Trophoblast cell (in vitro differentiated cells and primary cell): ENCODE results near the gene IDE.
"Not testable (repeated sequence)": the region's sequence is repeated elsewhere in the genome, so short reads cannot be mapped to it uniquely, and the experiment has no call there.

Experiments used
- DNase-seq, 2 donors: peaks; one replicate each; pipeline ENCODE4 v3.0.0-alpha.2; 2016
- H2AFZ ChIP-seq: 2 replicates; pipeline ENCODE4 v1.6.1; 2013; ENCODE audit warnings: low read length, moderate library complexity, mild to moderate bottlenecking; ENCODE audit not compliant: insufficient read depth, poor library complexity
- H2AK5ac ChIP-seq: 2 replicates; pipeline ENCODE4 v1.6.1; 2013; ENCODE audit warnings: mild to moderate bottlenecking, low read length
- H2BK120ac ChIP-seq: 2 replicates; pipeline ENCODE4 v1.6.1; 2013; ENCODE audit warnings: low read length, mild to moderate bottlenecking, moderate library complexity; ENCODE audit not compliant: insufficient read depth, poor library complexity
- H2BK12ac ChIP-seq: 2 replicates; pipeline ENCODE4 v1.6.1; 2013; ENCODE audit warnings: mild to moderate bottlenecking, low read length, moderate library complexity
- H2BK5ac ChIP-seq: 2 replicates; pipeline ENCODE4 v1.6.1; 2013; ENCODE audit warnings: low read length, low read depth, moderate library complexity, mild to moderate bottlenecking; ENCODE audit not compliant: poor library complexity
- H3K14ac ChIP-seq: 2 replicates; pipeline ENCODE4 v1.6.1; 2013; ENCODE audit warnings: mild to moderate bottlenecking, low read length
- H3K18ac ChIP-seq: 2 replicates; pipeline ENCODE4 v1.6.1; 2013; ENCODE audit warnings: mild to moderate bottlenecking, low read length
- H3K23ac ChIP-seq: 2 replicates; pipeline ENCODE4 v1.6.1; 2013; ENCODE audit warnings: low read length
- H3K27ac ChIP-seq: 2 replicates; pipeline ENCODE4 v1.5.1; 2013; ENCODE audit warnings: low read depth, mild to moderate bottlenecking, inconsistent platforms, low read length, moderate library complexity
- H3K27me3 ChIP-seq: 2 replicates; pipeline ENCODE4 v1.6.1; 2013; ENCODE audit warnings: inconsistent platforms, mild to moderate bottlenecking, low read length, moderate library complexity; ENCODE audit not compliant: insufficient read depth
- H3K36me3 ChIP-seq, 2 experiments: 1 replicate in 1 of 2; 2 replicates in 1 of 2; pipeline ENCODE4 v1.6.1; 2013; ENCODE audit warnings: low read length in 2 of 2, mild to moderate bottlenecking in 2 of 2, moderate library complexity in 1 of 2; ENCODE audit not compliant: insufficient read depth in 2 of 2, control insufficient read depth in 1 of 2
- H3K4ac ChIP-seq: 2 replicates; pipeline ENCODE4 v1.6.1; 2013; ENCODE audit warnings: low read depth, mild to moderate bottlenecking, low read length, moderate library complexity
- H3K4me1 ChIP-seq, 2 experiments: 1 replicate in 1 of 2; 2 replicates in 1 of 2; pipeline ENCODE4 v1.6.1; 2013; ENCODE audit warnings: low read length in 2 of 2, mild to moderate bottlenecking in 2 of 2, moderate library complexity in 1 of 2; ENCODE audit not compliant: insufficient read depth in 2 of 2, control insufficient read depth in 1 of 2
- H3K4me2 ChIP-seq: 2 replicates; pipeline ENCODE4 v1.6.1; 2013; ENCODE audit warnings: inconsistent platforms, mild to moderate bottlenecking, low read length, moderate library complexity
- H3K4me3 ChIP-seq: 2 replicates; pipeline ENCODE4 v1.5.1; 2013; ENCODE audit warnings: mild to moderate bottlenecking, low read depth, low read length, inconsistent platforms
- H3K79me1 ChIP-seq: one replicate; pipeline ENCODE4 v1.6.1; 2013; ENCODE audit warnings: low read length
- H3K79me2 ChIP-seq: 2 replicates; pipeline ENCODE4 v1.6.1; 2013; ENCODE audit warnings: low read length, mild to moderate bottlenecking; ENCODE audit not compliant: control insufficient read depth, insufficient read depth, poor library complexity
- H3K9ac ChIP-seq: 2 replicates; pipeline ENCODE4 v1.6.1; 2013; ENCODE audit warnings: mild to moderate bottlenecking, low read length
- H3K9me3 ChIP-seq: 2 replicates; pipeline ENCODE4 v1.6.1; 2013; ENCODE audit warnings: low read depth, mild to moderate bottlenecking, control low read depth, inconsistent platforms, low read length; ENCODE audit not compliant: insufficient read depth
- H4K12ac ChIP-seq: 2 replicates; pipeline ENCODE4 v1.6.1; 2013; ENCODE audit warnings: low read depth, mild to moderate bottlenecking, low read length, moderate library complexity
- H4K8ac ChIP-seq: 2 replicates; pipeline ENCODE4 v1.6.1; 2013; ENCODE audit warnings: low read depth, mild to moderate bottlenecking, low read length, moderate library complexity
- H4K91ac ChIP-seq: one replicate; pipeline ENCODE4 v1.6.1; 2013; ENCODE audit warnings: low read depth, mild to moderate bottlenecking, low read length, moderate library complexity
- WGBS: extraction: QIAGEN DNeasy Blood & Tissue Kit; methylation state at CpG from one replicate; pipeline ENCODE4 v1.1.7; 2013; ENCODE audit warnings: missing lambda C conversion rate; ENCODE audit not compliant: insufficient read length, insufficient coverage; ENCODE audit errors: extremely low coverage; 5-methylcytosine and 5-hydroxymethylcytosine counted together

IDE gene

DNA sequence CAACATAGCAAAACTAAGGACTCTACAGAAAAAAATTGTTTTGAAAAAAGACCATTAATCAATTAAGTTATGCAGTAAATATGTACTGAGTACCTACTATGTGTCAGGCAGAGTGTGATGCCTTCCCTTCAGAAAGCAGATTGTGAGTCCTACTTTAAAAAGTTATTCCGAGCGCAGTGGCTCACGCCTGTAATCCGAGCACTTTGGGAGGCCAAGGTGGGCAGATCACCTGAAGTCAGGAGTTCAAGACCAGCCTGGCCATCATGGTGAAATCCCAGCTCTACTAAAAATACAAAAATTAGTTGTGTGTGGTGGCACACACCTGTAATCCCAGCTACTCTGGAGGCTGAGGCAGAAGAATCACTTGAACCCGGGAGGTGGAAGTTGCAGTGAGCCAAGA is 4.2 kb downstream of the IDE start:
- H3K9me3 ChIP-seq, H3K27me3 ChIP-seq, H2AFZ ChIP-seq, H3K27ac ChIP-seq, H3K36me3 ChIP-seq, H3K9ac ChIP-seq, H2BK12ac ChIP-seq, H3K23ac ChIP-seq, H3K18ac ChIP-seq, H4K8ac ChIP-seq, H3K14ac ChIP-seq, H2BK5ac ChIP-seq, H2BK120ac ChIP-seq, H3K4me2 ChIP-seq, DNase-seq, H4K12ac ChIP-seq, H3K4me1 ChIP-seq, H2AK5ac ChIP-seq, H3K4me3 ChIP-seq, H4K91ac ChIP-seq, H3K4ac ChIP-seq: not testable (repeated sequence)
- peaks cover 13% of the 10 kb centered on the region for H3K79me1 ChIP-seq
- peaks cover 17% of the 10 kb centered on the region for H3K79me2 ChIP-seq
- WGBS = no CpG with 5 or more reads among the region's 5 CpGs

DNA sequence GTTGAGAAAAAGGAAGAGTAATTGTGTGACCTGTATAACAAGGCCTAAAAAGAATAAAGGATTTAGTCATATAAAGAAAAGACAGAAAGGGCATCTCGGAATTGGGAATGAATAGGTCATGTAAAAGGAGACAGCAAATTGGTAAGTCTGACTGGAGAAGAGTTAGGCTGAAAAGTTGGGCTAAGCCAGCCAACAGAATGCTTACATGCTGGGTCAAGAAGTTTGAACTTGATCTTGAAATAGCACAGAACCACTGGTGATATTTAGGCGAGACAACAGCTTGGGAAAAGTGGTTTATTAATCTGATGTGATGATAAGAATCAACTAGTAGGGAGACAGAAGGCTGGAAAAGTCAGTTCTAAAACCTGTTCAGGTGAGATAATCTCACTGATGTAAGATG is 4.8 kb downstream of the IDE start:
- Histone ChIP-seq H2BK5ac (no peak overlapping the region), H3K23ac (no peak overlapping the region), H2AK5ac (no peak overlapping the region), H2BK12ac (no peak overlapping the region), H4K91ac (no peak overlapping the region), H4K12ac (no peak overlapping the region), H3K27me3 (no peaks in the 10 kb centered on the region), H3K14ac (no peak overlapping the region), H3K18ac (no peak overlapping the region), H3K4me2 (no peak overlapping the region), H2BK120ac (no peak overlapping the region), H3K9ac (no peak overlapping the region), H3K9me3 (no peaks in the 10 kb centered on the region), H3K79me2 (peaks cover 15% of the 10 kb centered on the region), H3K4ac (no peak overlapping the region), H3K27ac (no peak overlapping the region), H3K4me1 (peaks cover 0 to 8% of the 10 kb centered on the region in 2 experiments), H4K8ac (no peak overlapping the region), H3K79me1 (peaks cover 10% of the 10 kb centered on the region), H3K4me3 (no peak overlapping the region), H2AFZ (no peak overlapping the region), H3K36me3 (peaks cover 0 to 3% of the 10 kb centered on the region in 2 experiments)
- DNase-seq = peak in 1 of 2 donors; percentile 72
- WGBS = no CpG with 5 or more reads among the region's 2 CpGs

DNA sequence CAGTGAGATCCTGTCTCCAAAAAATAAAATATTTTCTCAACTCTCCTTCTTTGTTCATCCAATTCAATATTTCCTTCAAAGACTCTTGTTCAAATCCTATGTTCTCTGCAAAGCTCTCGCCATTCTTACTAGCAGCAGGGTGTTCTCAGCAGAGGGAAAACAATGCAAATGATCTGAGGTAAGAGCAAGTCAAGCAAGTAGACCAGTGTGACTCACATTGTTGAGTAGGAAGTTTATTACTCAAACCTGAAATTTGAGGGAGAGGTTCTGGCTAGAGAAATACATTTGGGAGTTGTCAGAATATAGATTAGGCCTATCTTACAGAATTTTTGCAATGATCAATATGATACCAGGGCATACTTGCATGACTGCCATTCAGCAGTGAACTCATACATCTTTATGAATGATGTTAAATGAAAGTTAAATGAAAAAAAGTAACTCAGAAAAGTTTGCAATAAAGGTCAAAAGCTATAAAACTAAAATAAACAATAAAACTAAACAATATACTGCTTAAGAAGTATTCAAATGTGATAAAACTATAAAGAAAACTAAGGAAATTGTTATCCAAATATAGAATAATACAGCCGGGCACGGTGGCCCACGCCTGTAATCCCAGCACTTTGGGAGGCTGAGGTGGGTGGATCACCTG is 5.8 kb downstream of the IDE start:
- Histone ChIP-seq H2BK12ac (no peak overlapping the region), H2BK5ac (no peak overlapping the region), H4K8ac (no peak overlapping the region), H3K23ac (no peak overlapping the region), H3K36me3 (peaks cover 2 to 3% of the 10 kb centered on the region in 2 experiments), H3K27me3 (no peaks in the 10 kb centered on the region), H3K4me3 (no peak overlapping the region), H4K91ac (no peak overlapping the region), H3K4ac (no peak overlapping the region), H3K27ac (no peak overlapping the region), H3K79me2 (peaks cover 7% of the 10 kb centered on the region), H3K14ac (no peak overlapping the region), H3K4me2 (no peak overlapping the region), H3K9me3 (no peaks in the 10 kb centered on the region), H3K79me1 (no peaks in the 10 kb centered on the region), H3K9ac (no peak overlapping the region), H2AK5ac (no peak overlapping the region), H2AFZ (no peak overlapping the region), H3K18ac (no peak overlapping the region), H2BK120ac (no peak overlapping the region), H4K12ac (no peak overlapping the region), H3K4me1 (peaks cover 0 to 8% of the 10 kb centered on the region in 2 experiments)
- peak in 1 of 2 donors; percentile 58 for DNase-seq
- WGBS = no CpG with 5 or more reads among the region's 4 CpGs

DNA sequence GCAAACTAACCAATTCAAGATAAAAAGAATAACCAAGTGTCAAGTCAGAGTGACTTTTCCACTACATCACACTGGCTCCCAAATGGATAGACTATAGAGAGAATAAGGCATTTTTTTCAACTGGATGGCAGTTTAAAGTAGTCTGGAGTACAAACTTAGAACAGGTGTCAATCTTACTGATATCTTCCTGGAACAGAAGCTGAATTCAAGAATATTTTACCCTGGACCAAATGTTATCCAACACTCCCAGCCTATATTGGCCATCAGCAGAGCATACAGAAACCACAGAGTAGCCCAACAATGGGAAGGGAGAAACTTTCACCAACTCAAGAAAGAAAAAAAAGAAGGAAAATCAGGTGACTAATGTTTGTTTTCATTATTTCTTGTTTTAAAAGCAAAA is 11.5 kb downstream of the IDE start:
- H2BK5ac ChIP-seq = no peak overlapping the region
- H3K18ac ChIP-seq = no peak overlapping the region
- no peak overlapping the region for H3K27ac ChIP-seq
- no peak for DNase-seq
- no peak overlapping the region for H2BK120ac ChIP-seq
- no peak overlapping the region for H2AFZ ChIP-seq
- no peak overlapping the region for H4K12ac ChIP-seq
- H2BK12ac ChIP-seq = no peak overlapping the region
- no peaks in the 10 kb centered on the region for H3K79me1 ChIP-seq
- peaks cover 9 to 13% of the 10 kb centered on the region in 2 experiments for H3K36me3 ChIP-seq
- peaks cover 2% of the 10 kb centered on the region for H3K79me2 ChIP-seq
- H2AK5ac ChIP-seq = no peak overlapping the region
- no peaks in the 10 kb centered on the region for H3K9me3 ChIP-seq
- H4K91ac ChIP-seq = no peak overlapping the region
- no peaks in the 10 kb centered on the region for H3K27me3 ChIP-seq
- no peak overlapping the region for H3K4me3 ChIP-seq
- H3K4me2 ChIP-seq = no peak overlapping the region
- no peak overlapping the region for H4K8ac ChIP-seq
- H3K4ac ChIP-seq = no peak overlapping the region
- no peaks in the 10 kb centered on the region for H3K4me1 ChIP-seq
- no peak overlapping the region for H3K9ac ChIP-seq
- no peak overlapping the region for H3K23ac ChIP-seq
- H3K14ac ChIP-seq = no peak overlapping the region
